GM19035 (cell line): ENCODE results near the gene TMEM217.
"Not testable (repeated sequence)": the region's sequence is repeated elsewhere in the genome, so short reads cannot be mapped to it uniquely, and the experiment has no call there.

Experiments
- ATAC-seq: cut with Tn5 transposase; IDR thresholded peaks from one replicate; pipeline ENCODE4 v1.9.1; 2021; ENCODE audit not compliant: unreplicated experiment

The TMEM217 gene

GRCh38 chr6:37187321-37188022, 70.5 kb downstream of the TMEM217 start:
- ATAC-seq: no peak

GRCh38 chr6:37185949-37186720, 71.8 kb downstream of the TMEM217 start:
- not testable (repeated sequence) for ATAC-seq

- no peak for ATAC-seq
These were observed 75.0 kb downstream of the TMEM217 start for GRCh38 chr6:37182736-37183590.

- not testable (repeated sequence) for ATAC-seq
These were observed 77.3 kb downstream of the TMEM217 start for GRCh38 chr6:37180610-37181009.

- ATAC-seq: no peak
These were observed 77.9 kb downstream of the TMEM217 start for GRCh38 chr6:37180075-37180474.

- no peak for ATAC-seq
These were observed 79.9 kb downstream of the TMEM217 start for GRCh38 chr6:37177935-37178517.

- no peak for ATAC-seq
These were observed 80.6 kb downstream of the TMEM217 start for GRCh38 chr6:37177077-37177934.

GRCh38 chr6:37176268-37177076, 81.5 kb downstream of the TMEM217 start:
- ATAC-seq: no peak

- ATAC-seq: no peak
These were observed 82.3 kb downstream of the TMEM217 start for GRCh38 chr6:37175332-37176267.

GRCh38 chr6:37174515-37175331, 83.2 kb downstream of the TMEM217 start:
- ATAC-seq: no peak

- no peak for ATAC-seq
These were observed 83.8 kb downstream of the TMEM217 start for GRCh38 chr6:37174196-37174514.

- no peak for ATAC-seq
These were observed 84.3 kb downstream of the TMEM217 start for GRCh38 chr6:37173493-37174195.

GRCh38 chr6:37172912-37173492, 84.9 kb downstream of the TMEM217 start:
- ATAC-seq: no peak

- no peak for ATAC-seq
These were observed 85.8 kb downstream of the TMEM217 start for GRCh38 chr6:37171970-37172812.

- ATAC-seq: no peak
These were observed 86.6 kb downstream of the TMEM217 start for GRCh38 chr6:37171201-37171969.
